ENCODE measurements around the gene ARF5.

ARF5 gene

DNA sequence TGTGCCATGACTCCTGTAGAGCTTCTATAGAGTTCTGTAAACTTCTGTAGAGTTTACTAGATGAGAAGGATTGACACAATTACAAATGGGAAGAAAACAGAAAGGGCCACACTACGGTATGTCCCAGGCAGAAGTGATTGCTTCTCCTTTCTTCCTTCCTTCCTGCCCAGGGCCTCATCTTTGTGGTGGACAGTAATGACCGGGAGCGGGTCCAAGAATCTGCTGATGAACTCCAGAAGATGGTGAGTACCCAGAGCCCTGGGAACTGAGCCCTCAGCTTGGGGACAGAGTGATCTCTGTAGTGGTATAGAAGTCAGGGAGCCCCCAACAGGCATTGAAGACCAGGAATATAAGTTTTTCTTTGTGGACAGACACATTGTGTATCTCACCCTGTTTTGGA is 1.7 kb downstream of the ARF5 start:
- DNase-seq: no peak

GRCh38 chr7:127591189-127591588 is 3.0 kb downstream of the ARF5 start:
- no peak for DNase-seq

DNA sequence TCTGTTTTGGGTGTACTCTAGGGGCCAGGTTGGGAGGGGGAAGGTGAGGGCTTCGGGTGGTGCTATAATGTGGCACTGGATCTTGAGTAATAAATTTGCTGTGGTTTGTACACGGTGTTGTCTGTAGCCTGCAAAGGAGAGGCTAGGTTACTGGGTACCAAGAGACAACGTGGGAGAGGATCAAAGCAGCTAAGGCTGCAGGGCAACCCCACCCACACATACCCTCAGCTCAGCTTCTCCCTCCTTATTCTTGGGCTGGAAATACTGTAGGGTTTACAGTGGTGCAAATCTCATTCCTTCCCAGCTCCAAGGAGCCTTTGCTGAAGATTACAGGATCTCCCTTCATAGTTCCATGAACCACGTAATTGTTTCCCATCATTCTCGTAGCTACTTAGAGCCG is 3.4 kb downstream of the ARF5 start:
- no peak for DNase-seq

DNA sequence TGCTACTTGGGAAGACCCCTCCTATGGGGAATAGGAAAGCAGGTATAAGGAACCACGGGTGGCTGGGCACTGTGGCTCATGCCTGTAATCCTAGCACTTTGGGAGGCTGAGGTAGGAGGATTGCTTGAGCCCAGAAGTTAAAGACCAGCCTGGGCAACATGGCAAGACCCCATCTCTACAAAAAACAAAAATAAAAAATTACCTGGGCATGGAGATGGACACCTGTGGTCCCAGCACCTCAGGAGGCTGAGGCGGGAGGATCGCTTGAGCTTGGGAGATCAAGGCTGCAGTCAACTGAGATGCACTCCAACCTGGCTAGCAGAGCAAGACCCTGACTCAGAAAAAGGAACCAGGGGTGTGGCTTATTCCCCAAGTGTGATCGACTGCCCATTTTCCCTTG is 4.3 kb downstream of the ARF5 start:
- no peak for DNase-seq

DNA sequence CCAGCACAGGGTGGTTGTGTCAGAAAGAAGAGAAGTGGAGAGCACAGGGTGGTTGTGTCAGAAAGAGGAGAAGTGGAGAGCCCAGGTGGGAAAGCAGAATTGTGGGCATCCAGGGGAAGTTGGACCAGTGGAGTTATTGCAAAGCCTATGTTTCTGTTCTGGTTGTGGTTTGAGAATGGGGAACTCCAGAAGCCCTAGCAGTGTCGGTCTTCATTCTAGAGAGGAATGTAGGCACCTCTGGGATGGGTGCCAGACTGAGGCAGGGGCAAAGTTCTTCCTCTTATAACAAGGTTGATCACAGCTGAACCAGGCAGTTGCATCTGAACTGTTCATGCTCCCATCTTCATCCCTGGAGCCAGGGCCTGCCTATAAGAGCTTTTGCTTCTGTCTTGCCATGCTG is 6.3 kb downstream of the ARF5 start:
- no peak for DNase-seq

DNA sequence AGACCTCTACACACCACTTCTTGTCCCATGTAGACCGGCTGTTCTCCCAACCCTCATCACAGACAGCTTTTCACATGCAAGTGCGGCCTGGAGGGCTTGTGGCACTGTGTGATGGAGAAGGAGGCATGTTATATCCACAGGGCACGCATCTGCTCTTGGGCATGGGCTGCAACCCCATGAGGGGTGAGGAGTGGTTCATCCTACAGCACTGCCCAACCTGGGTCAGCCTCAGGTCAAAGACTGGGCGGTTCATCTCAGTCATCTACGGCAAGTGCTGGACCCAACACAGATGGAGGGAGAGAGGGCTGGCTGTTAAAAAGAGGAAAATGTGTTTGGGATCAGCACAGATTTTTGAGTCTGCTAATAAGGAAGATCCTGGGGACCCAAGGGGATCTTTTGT is 7.5 kb downstream of the ARF5 start:
- DNase-seq: no peak

- DNase-seq: no peak
These were observed 10.1 kb downstream of the ARF5 start for GRCh38 chr7:127598318-127598717.

DNA sequence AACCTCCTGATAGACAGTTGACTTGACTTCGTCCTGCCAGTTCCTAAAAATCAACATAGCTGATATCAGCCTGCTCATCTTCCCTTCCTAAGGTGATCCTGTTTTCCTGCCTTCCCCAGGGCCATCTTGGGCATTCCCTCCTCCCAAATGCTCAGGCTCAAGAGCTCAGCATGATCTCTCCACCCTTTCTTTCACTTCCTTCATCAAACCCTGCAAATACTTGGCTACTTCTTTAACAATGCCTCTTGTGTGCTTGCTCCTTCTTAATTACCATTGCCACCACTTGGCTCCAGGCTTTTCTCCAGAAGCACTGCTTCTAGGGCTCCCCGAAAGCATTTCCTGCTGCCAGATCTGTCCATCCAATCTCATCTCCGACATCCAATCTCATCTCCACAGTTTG is 12.7 kb downstream of the ARF5 start:
- no peak for DNase-seq

DNA sequence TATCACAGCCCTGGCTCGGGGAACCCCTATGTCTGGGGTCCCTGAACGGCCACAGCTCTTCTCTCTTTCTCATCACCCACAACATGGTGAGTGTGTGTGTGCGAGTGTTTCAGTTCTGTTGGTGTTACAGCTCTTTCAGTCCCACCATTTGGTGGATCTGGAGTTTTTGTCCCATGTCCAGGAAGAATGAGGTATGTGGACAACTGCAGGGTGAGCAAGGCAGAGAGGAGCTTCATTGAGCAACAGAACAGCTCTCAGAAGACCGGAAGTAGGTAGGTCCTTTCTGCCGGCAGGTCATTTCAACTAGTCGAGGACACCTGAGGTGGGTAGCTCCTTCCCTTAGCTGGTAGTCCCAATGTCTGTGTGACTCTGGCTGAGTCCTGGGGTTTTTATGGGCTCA is 20.2 kb downstream of the ARF5 start:
- no peak for DNase-seq

GRCh38 chr7:127609297-127609696 is 21.1 kb downstream of the ARF5 start:
- no peak for DNase-seq

DNA sequence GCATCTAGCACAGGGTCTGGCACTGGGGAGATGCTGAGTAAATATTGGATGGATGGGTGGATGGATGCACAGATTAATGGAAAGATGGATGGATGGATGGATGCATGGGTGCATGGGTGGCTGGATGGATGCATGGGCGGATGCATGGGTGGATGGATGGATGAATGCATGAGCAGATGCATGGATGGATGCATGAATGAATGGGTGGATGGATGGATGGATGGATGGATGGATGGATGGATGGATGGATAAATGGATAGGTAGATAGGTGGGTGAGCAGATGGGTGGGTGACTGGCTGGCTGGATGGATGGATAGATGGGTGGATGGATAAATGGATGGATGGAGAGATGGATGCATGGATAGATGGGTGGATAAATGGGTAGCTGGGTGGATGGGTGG is 24.1 kb downstream of the ARF5 start:
- no peak for DNase-seq

- DNase-seq: no peak
These were observed 28.5 kb downstream of the ARF5 start for GRCh38 chr7:127616724-127617123.

- DNase-seq: no peak
These were observed 29.8 kb downstream of the ARF5 start, which contains the start of gene PAX4 for GRCh38 chr7:127618042-127618441. TSS of gene PAX4 (minus strand) at chr7:127618142. CDS start at chr7:127615928, 2,214 bp downstream.

- no peak for DNase-seq
These were observed 30.6 kb downstream of the ARF5 start for GRCh38 chr7:127618775-127619174.

GRCh38 chr7:127619681-127620405 is 31.6 kb downstream of the ARF5 start:
- no peak for DNase-seq

- DNase-seq: no peak
These were observed 32.4 kb downstream of the ARF5 start for GRCh38 chr7:127620406-127621233.

- no peak for DNase-seq
These were observed 37.1 kb downstream of the ARF5 start for GRCh38 chr7:127625331-127625730.

DNA sequence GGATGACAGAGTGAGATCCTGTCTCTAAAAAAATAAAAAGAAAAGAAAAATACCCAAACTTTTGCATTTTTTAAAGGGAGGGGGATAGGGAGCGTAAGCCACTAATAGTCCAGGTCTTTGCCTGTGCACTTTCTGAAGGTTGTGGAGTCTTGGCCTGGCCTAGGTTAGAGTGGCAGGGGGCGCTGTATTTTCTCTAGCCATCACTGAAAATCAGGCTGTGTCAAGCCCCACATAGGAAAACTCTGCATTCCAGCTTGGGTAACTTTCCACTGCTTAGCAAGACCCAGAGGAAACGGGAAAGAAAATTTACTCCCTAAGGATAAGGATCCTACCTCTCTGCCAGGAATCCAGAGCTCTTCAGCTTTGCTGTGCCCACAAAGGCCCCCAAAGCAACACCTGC is 40.2 kb downstream of the ARF5 start:
- no peak for DNase-seq

GRCh38 chr7:127629268-127629854 is 41.1 kb downstream of the ARF5 start:
- peak; percentile 23 for DNase-seq

DNA sequence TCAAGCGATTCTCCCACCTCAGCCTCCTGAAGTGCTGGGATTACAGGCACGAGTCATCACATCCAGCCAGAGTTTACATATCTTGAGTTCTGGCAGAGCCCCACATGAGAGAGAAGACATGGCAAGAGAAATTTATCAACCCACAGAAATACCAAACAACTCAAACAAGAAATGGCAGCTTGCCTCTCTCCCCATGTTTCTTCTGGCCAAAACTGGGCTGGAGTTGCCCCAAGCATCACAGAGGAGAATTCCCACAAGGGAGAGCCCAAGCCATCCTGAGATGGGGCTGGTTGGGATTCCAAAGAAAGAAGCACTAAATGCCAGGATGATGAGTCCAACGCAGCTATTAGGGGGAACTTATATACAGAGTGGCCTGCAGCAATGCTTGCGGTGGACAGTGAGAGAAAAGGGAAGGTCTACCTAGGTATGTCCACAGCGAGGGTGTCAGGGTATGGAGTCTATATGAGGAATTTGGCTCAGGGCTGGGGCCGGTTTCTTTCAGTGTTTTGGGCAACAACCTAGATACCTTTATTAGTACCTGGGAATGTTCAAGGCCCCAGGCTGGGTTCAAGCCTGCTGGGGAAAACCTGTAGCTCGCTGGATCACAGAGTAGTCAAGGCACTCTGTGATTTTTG is 44.2 kb downstream of the ARF5 start:
- DNase-seq: no peak

GRCh38 chr7:127635659-127636285 is 47.6 kb downstream of the ARF5 start:
- DNase-seq: no peak

- no peak for DNase-seq
These were observed 50.0 kb downstream of the ARF5 start for GRCh38 chr7:127638197-127638596.
